Measurements from ENCODE around the gene DYSF. TPM values are rescaled to one million over a fixed set of nuclear protein-coding genes. Genes with fewer than 3 reads are reported as not detected.
A peak's percentile ranks its signal among the peaks of the same experiment; 100 is the strongest.

The DYSF gene
- total RNA-seq, 1 donor from 2014 or later, result 72.0 TPM

GRCh38 chr2:71671895-71672825 is 218.8 kb downstream of the DYSF start:
- TF ChIP-seq CTCF (IDR thresholded peaks at IDR 0.05), result no peak
- H3K27ac Mint-ChIP-seq (ENCODE audit: unreplicated experiment), result no peak overlapping the region
- no peaks in the 10 kb centered on the region for H3K27me3 Mint-ChIP-seq (ENCODE audit: unreplicated experiment)
- H3K4me3 Mint-ChIP-seq (ENCODE audit: unreplicated experiment), result no peak overlapping the region
- no peaks in the 10 kb centered on the region for H3K9me3 Mint-ChIP-seq (ENCODE audit: unreplicated experiment)
- DNase-seq (ENCODE audit: extremely low spot score, unreplicated experiment), result peak; percentile 80
- H3K36me3 Mint-ChIP-seq (ENCODE audit: unreplicated experiment), result peaks cover 19% of the 10 kb centered on the region
- no peaks in the 10 kb centered on the region for H3K4me1 Mint-ChIP-seq (ENCODE audit: unreplicated experiment)

- TF ChIP-seq CTCF (IDR thresholded peaks at IDR 0.05), result no peak
- no peaks in the 10 kb centered on the region for H3K9me3 Mint-ChIP-seq (ENCODE audit: unreplicated experiment)
- H3K4me3 Mint-ChIP-seq (ENCODE audit: unreplicated experiment), result no peak overlapping the region
- no peaks in the 10 kb centered on the region for H3K27me3 Mint-ChIP-seq (ENCODE audit: unreplicated experiment)
- peaks cover 16% of the 10 kb centered on the region for H3K36me3 Mint-ChIP-seq (ENCODE audit: unreplicated experiment)
- DNase-seq (ENCODE audit: extremely low spot score, unreplicated experiment), result peak; percentile 74
- H3K27ac Mint-ChIP-seq (ENCODE audit: unreplicated experiment), result no peak overlapping the region
- no peaks in the 10 kb centered on the region for H3K4me1 Mint-ChIP-seq (ENCODE audit: unreplicated experiment)
Observed at GRCh38 chr2:71672826-71673795, 219.8 kb downstream of the DYSF start.

GRCh38 chr2:71674158-71674851 is 220.9 kb downstream of the DYSF start:
- DNase-seq (ENCODE audit: extremely low spot score, unreplicated experiment), result peak; percentile 64
- H3K4me1 Mint-ChIP-seq (ENCODE audit: unreplicated experiment), result no peaks in the 10 kb centered on the region
- H3K9me3 Mint-ChIP-seq (ENCODE audit: unreplicated experiment), result no peaks in the 10 kb centered on the region
- no peak overlapping the region for H3K27ac Mint-ChIP-seq (ENCODE audit: unreplicated experiment)
- TF ChIP-seq CTCF (IDR thresholded peaks at IDR 0.05), result no peak
- H3K36me3 Mint-ChIP-seq (ENCODE audit: unreplicated experiment), result peaks cover 17% of the 10 kb centered on the region
- H3K27me3 Mint-ChIP-seq (ENCODE audit: unreplicated experiment), result no peaks in the 10 kb centered on the region
- no peak overlapping the region for H3K4me3 Mint-ChIP-seq (ENCODE audit: unreplicated experiment)

- no peaks in the 10 kb centered on the region for H3K4me1 Mint-ChIP-seq (ENCODE audit: unreplicated experiment)
- H3K36me3 Mint-ChIP-seq (ENCODE audit: unreplicated experiment), result peaks cover 12% of the 10 kb centered on the region
- TF ChIP-seq CTCF (IDR thresholded peaks at IDR 0.05), result no peak
- peak; percentile 78 for DNase-seq (ENCODE audit: extremely low spot score, unreplicated experiment)
- H3K4me3 Mint-ChIP-seq (ENCODE audit: unreplicated experiment), result no peak overlapping the region
- H3K27ac Mint-ChIP-seq (ENCODE audit: unreplicated experiment), result no peak overlapping the region
- H3K27me3 Mint-ChIP-seq (ENCODE audit: unreplicated experiment), result no peaks in the 10 kb centered on the region
- H3K9me3 Mint-ChIP-seq (ENCODE audit: unreplicated experiment), result no peaks in the 10 kb centered on the region
Observed at GRCh38 chr2:71675296-71675695, 221.9 kb downstream of the DYSF start.

Measured in osteocyte (in vitro differentiated cells).